ENCODE data around the gene CTCFL.

Gene CTCFL

DNA sequence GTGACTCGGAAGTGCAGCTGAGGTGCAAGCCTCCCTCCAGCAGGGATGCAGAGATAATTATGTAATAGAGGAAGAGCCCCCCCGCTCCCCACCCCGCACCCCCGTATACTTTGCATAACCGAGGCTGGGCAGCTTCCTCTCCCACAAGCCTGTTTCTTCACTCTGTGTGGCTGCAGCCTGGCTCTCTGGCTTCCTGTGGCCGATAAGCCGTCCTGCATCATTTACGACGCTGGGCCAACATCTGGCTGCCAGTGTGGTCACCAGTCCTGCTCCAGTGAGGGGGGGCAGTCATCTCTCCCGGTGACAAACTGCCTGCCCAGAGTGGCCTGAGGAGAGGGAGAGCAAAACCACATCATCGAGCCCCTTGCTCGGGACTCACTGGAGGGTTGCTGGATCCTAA is 74.5 kb downstream of the CTCFL start:
- no peaks in the 10 kb centered on the region for H3K9me3 Mint-ChIP-seq (ENCODE audit: low read depth)
- peak overlapping the region; percentile 13 for H3K27ac Mint-ChIP-seq
- H3K36me3 Mint-ChIP-seq, result no peaks in the 10 kb centered on the region
- peaks cover 38% of the 10 kb centered on the region for H3K4me1 Mint-ChIP-seq (ENCODE audit: low read depth)
- peak overlapping the region; percentile 68 for H3K4me3 Mint-ChIP-seq
- H3K27me3 Mint-ChIP-seq, result no peaks in the 10 kb centered on the region

DNA sequence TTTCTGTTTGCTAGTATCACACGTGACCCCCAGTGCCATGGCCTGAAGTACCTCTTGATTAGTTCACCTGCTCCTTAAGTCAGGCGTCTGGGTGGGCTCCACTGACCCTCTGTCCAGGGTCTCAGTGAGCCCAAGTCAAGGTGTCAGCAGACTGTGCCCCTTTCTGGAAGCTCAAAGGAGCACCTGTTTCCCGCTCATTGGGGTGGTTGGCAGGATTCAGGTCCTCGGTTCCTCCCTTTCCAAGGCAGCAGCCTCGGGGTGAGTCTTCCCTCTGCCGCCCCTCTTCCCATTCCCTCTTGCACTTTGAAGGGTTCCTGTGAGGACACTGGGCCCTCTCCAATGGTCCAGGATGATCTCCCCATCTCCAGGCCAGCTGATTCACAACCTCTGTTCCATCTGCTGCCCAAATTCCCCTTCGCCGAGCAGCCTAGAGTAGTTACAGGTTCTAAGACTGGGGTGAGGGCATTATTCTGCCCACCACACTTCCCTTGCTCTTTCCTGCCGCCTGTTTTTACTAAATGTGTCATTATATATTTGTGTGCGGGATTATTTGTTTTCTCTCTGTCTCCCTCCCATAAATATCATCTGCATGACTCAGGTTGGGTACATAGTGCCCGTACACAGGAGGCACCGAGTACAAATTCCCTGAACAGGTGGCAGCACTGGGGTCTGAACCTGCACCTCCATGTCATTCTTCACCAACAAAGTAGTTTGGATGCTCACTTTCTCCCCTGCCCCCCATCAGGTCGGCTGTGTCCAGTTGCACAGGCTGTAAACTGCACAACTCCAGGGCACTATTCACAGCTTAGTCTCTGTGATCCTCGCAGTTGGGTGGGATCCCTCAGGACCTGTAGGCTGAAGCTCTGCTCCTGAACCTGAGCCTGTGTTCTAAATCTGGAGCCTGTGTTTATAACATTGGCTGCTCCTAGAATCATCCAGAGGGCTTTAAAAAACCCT is 75.3 kb downstream of the CTCFL start:
- Mint-ChIP-seq H3K4me3 (no peak overlapping the region), H3K36me3 (no peaks in the 10 kb centered on the region), H3K9me3 (ENCODE audit: low read depth) (no peaks in the 10 kb centered on the region), H3K27me3 (no peaks in the 10 kb centered on the region), H3K27ac (no peak overlapping the region), H3K4me1 (ENCODE audit: low read depth) (peaks cover 37% of the 10 kb centered on the region)

DNA sequence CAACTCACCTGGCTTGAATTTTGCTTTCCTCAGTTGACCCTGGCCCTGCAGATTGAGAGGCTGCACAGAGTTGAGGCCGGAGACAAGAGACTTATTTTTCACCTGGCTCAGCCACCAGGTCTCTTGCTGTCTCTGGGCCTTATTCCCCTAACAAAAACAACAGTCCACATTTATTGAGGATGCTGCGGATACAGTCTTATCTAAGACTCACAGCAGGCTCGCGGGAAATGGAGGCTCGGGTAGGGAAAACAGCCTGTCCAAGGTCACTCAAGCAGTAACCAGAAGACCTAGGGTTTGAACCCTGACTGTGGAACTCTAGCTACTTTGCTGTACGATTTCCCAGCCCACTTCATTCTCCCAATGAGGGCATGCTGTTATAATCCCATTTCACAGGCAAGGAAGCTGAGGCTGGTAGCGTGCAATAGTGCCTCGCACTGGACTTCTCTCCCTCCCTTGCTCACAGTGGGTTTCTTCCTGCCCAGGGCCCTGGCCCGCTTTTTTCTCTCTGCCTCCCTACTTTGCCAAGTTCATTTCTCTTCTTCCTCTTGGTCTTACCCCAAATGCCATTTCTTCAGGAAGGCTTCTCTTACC is 76.1 kb downstream of the CTCFL start:
- no peaks in the 10 kb centered on the region for H3K9me3 Mint-ChIP-seq (ENCODE audit: low read depth)
- H3K4me3 Mint-ChIP-seq, result no peak overlapping the region
- H3K27me3 Mint-ChIP-seq, result no peaks in the 10 kb centered on the region
- no peaks in the 10 kb centered on the region for H3K36me3 Mint-ChIP-seq
- peaks cover 37% of the 10 kb centered on the region for H3K4me1 Mint-ChIP-seq (ENCODE audit: low read depth)
- H3K27ac Mint-ChIP-seq, result no peak overlapping the region

Data from activated naive CD8-positive, alpha-beta T cell (primary cell).